Measurements from ENCODE around the gene PDE8B. TPM values are rescaled to one million over a fixed set of nuclear protein-coding genes. Genes with fewer than 3 reads are reported as not detected.

The PDE8B gene
- total and polyA plus RNA-seq, 2 donors (not counting 1 experiment from before 2014, with no cell fraction given): 0.07 TPM; not detected in 1

- ChIA-PET POLR2A (no interaction called here), CTCF (no interaction called here)
- Histone ChIP-seq H3K36me3 (replicated peaks in 1 of 2; ENCODE audit: control extremely low read depth in 1 of 2, control insufficient read depth in 1 of 2, extremely low read depth in 1 of 2, insufficient read depth in 2 of 2, low read length in 1 of 2) (no peaks in the 10 kb centered on the region), H3K79me2 (ENCODE audit: control insufficient read depth, insufficient read depth, low read length) (no peaks in the 10 kb centered on the region), H3K4me3 (ENCODE audit: control extremely low read depth in 1 of 5, extremely low read depth in 1 of 5, insufficient read depth in 1 of 5, low read depth in 2 of 5, low read length in 4 of 5) (no peak overlapping the region), H3K27ac (ENCODE audit: low read length in 2 of 2) (no peak overlapping the region), H3K9me3 (ENCODE audit: control extremely low read depth in 1 of 3, control insufficient read depth in 2 of 3, insufficient read depth in 1 of 3, low read length in 2 of 3) (no peaks in the 10 kb centered on the region), H3K4me2 (replicated peaks; ENCODE audit: low read depth, low read length, poor library complexity, severe bottlenecking) (no peak overlapping the region), H3K9ac (ENCODE audit: low read length) (no peak overlapping the region), H4K20me1 (ENCODE audit: control insufficient read depth, insufficient read depth, low read length, poor library complexity, severe bottlenecking) (no peaks in the 10 kb centered on the region), H3K27me3 (replicated peaks in 1 of 4; ENCODE audit: control extremely low read depth in 1 of 4, control insufficient read depth in 3 of 4, insufficient read depth in 4 of 4, low read length in 3 of 4) (peaks cover 0 to 4% (median 0%) of the 10 kb centered on the region in 4 experiments), H2AFZ (ENCODE audit: insufficient read depth, low read depth, low read length, poor library complexity, severe bottlenecking) (no peak overlapping the region), H3K4me1 (ENCODE audit: control insufficient read depth in 2 of 2, insufficient read depth in 2 of 2, low read length in 2 of 2) (no peaks in the 10 kb centered on the region)
- Mint-ChIP-seq H3K4me1 (no peaks in the 10 kb centered on the region), H3K4me3 (no peak overlapping the region), H3K27me3 (peaks cover 25% of the 10 kb centered on the region), H3K9me3 (ENCODE audit: insufficient read depth) (no peaks in the 10 kb centered on the region), H3K27ac (no peak overlapping the region)
- DNase-seq (no peak), ATAC-seq (ENCODE audit: low read depth) (no peak)
- no peak for TF ChIP-seq EZH2 (IDR thresholded peaks at IDR 0.05; ENCODE audit: borderline replicate concordance, insufficient read depth, low read depth, low read length, poor library complexity, severe bottlenecking)
- no peak for TF ChIP-seq CTCF (IDR thresholded peaks at IDR 0.05)
- 90% methylated on average over 6 of the region's 7 CpGs for WGBS (ENCODE audit: insufficient coverage)
- intact Hi-C loops (cut with micrococcal nuclease): no loop called here
Measured at GRCh38 chr5:77171141-77171910, 39.2 kb upstream of the PDE8B start.

GRCh38 chr5:77172713-77173328 lies 37.7 kb upstream of the PDE8B start:
- ChIA-PET POLR2A (no interaction called here), CTCF (no interaction called here)
- intact Hi-C loops (cut with micrococcal nuclease): no loop called here
- Histone ChIP-seq H3K9me3 (ENCODE audit: control extremely low read depth in 1 of 3, control insufficient read depth in 2 of 3, insufficient read depth in 1 of 3, low read length in 2 of 3) (no peaks in the 10 kb centered on the region), H3K79me2 (ENCODE audit: control insufficient read depth, insufficient read depth, low read length) (no peaks in the 10 kb centered on the region), H3K27ac (ENCODE audit: low read length in 2 of 2) (no peak overlapping the region), H3K4me2 (replicated peaks; ENCODE audit: low read depth, low read length, poor library complexity, severe bottlenecking) (no peak overlapping the region), H4K20me1 (ENCODE audit: control insufficient read depth, insufficient read depth, low read length, poor library complexity, severe bottlenecking) (no peaks in the 10 kb centered on the region), H3K9ac (ENCODE audit: low read length) (no peak overlapping the region), H3K27me3 (replicated peaks in 1 of 4; ENCODE audit: control extremely low read depth in 1 of 4, control insufficient read depth in 3 of 4, insufficient read depth in 4 of 4, low read length in 3 of 4) (peaks cover 0 to 7% (median 0%) of the 10 kb centered on the region in 4 experiments), H3K4me3 (ENCODE audit: control extremely low read depth in 1 of 5, extremely low read depth in 1 of 5, insufficient read depth in 1 of 5, low read depth in 2 of 5, low read length in 4 of 5) (no peak overlapping the region), H3K36me3 (replicated peaks in 1 of 2; ENCODE audit: control extremely low read depth in 1 of 2, control insufficient read depth in 1 of 2, extremely low read depth in 1 of 2, insufficient read depth in 2 of 2, low read length in 1 of 2) (no peaks in the 10 kb centered on the region), H3K4me1 (ENCODE audit: control insufficient read depth in 2 of 2, insufficient read depth in 2 of 2, low read length in 2 of 2) (no peaks in the 10 kb centered on the region), H2AFZ (ENCODE audit: insufficient read depth, low read depth, low read length, poor library complexity, severe bottlenecking) (no peak overlapping the region)
- DNase-seq: no peak
- WGBS (ENCODE audit: insufficient coverage): no CpG with 5 or more reads among the region's 1 CpG
- no peak for ATAC-seq (ENCODE audit: low read depth)
- Mint-ChIP-seq H3K27me3 (peaks cover 25% of the 10 kb centered on the region), H3K27ac (no peak overlapping the region), H3K9me3 (ENCODE audit: insufficient read depth) (no peaks in the 10 kb centered on the region), H3K4me3 (no peak overlapping the region), H3K4me1 (no peaks in the 10 kb centered on the region)
- TF ChIP-seq EZH2 (IDR thresholded peaks at IDR 0.05; ENCODE audit: borderline replicate concordance, insufficient read depth, low read depth, low read length, poor library complexity, severe bottlenecking): no peak
- TF ChIP-seq CTCF (IDR thresholded peaks at IDR 0.05): no peak
